Tibial nerve (tissue), 4 donors: Measurements from ENCODE around the gene UBXN2A.

ENCODE experiments used
- CTCF ChIP-seq, 5 experiments: fragments of 200-600 bp in 3 of 5; fragments of 450-650 bp in 2 of 5; sonication (generic) in 3 of 5; IDR thresholded peaks; one replicate each; pipeline ENCODE4 v1.5.1; 2016 to 2019; ENCODE audit warnings: antibody characterized with exemption in 5 of 5, mild to moderate bottlenecking in 3 of 5, moderate library complexity in 2 of 5
- EP300 ChIP-seq, 2 donors: sonication (generic); formaldehyde crosslinking; IDR thresholded peaks; one replicate each; pipeline ENCODE4 v1.6.1; 2017; ENCODE audit warnings: antibody characterized with exemption in 2 of 2, mild to moderate bottlenecking in 1 of 2
- POLR2A ChIP-seq, 2 donors: fragments of 450-650 bp; IDR thresholded peaks; one replicate each; pipeline ENCODE4 v1.6.1; 2017; ENCODE audit warnings: antibody characterized with exemption in 2 of 2, mild to moderate bottlenecking in 2 of 2, moderate library complexity in 2 of 2

- TF ChIP-seq CTCF (IDR thresholded peaks at IDR 0.05) (no peak), POLR2A (IDR thresholded peaks at IDR 0.05) (no peak), EP300 (IDR thresholded peaks at IDR 0.05) (no peak)
Observed at GRCh38 chr2:24008672-24009366, 68.6 kb downstream of the UBXN2A start.
